ENCODE measurements around the gene ZNF445.

- TF ChIP-seq, protein P1, sequence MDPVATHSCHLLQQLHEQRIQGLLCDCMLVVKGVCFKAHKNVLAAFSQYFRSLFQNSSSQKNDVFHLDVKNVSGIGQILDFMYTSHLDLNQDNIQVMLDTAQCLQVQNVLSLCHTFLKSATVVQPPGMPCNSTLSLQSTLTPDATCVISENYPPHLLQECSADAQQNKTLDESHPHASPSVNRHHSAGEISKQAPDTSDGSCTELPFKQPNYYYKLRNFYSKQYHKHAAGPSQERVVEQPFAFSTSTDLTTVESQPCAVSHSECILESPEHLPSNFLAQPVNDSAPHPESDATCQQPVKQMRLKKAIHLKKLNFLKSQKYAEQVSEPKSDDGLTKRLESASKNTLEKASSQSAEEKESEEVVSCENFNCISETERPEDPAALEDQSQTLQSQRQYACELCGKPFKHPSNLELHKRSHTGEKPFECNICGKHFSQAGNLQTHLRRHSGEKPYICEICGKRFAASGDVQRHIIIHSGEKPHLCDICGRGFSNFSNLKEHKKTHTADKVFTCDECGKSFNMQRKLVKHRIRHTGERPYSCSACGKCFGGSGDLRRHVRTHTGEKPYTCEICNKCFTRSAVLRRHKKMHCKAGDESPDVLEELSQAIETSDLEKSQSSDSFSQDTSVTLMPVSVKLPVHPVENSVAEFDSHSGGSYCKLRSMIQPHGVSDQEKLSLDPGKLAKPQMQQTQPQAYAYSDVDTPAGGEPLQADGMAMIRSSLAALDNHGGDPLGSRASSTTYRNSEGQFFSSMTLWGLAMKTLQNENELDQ (CRISPR knock-in tag; IDR thresholded peaks at IDR 0.05; ENCODE audit: borderline replicate concordance): no peak
- TF ChIP-seq, protein P2, sequence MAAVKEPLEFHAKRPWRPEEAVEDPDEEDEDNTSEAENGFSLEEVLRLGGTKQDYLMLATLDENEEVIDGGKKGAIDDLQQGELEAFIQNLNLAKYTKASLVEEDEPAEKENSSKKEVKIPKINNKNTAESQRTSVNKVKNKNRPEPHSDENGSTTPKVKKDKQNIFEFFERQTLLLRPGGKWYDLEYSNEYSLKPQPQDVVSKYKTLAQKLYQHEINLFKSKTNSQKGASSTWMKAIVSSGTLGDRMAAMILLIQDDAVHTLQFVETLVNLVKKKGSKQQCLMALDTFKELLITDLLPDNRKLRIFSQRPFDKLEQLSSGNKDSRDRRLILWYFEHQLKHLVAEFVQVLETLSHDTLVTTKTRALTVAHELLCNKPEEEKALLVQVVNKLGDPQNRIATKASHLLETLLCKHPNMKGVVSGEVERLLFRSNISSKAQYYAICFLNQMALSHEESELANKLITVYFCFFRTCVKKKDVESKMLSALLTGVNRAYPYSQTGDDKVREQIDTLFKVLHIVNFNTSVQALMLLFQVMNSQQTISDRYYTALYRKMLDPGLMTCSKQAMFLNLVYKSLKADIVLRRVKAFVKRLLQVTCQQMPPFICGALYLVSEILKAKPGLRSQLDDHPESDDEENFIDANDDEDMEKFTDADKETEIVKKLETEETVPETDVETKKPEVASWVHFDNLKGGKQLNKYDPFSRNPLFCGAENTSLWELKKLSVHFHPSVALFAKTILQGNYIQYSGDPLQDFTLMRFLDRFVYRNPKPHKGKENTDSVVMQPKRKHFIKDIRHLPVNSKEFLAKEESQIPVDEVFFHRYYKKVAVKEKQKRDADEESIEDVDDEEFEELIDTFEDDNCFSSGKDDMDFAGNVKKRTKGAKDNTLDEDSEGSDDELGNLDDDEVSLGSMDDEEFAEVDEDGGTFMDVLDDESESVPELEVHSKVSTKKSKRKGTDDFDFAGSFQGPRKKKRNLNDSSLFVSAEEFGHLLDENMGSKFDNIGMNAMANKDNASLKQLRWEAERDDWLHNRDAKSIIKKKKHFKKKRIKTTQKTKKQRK (IDR thresholded peaks at IDR 0.05; ENCODE audit: borderline replicate concordance, low read depth, low read length): no peak
Observed at GRCh38 chr3:44412365-44412764, 65.1 kb downstream of the ZNF445 start.

Data from K562 (cell line).